Measurements from ENCODE around the gene ANO9.

ANO9 gene

GRCh38 chr11:447923-448731 lies 6.3 kb upstream of the ANO9 start:
- in situ Hi-C loops (cut with MboI; ENCODE audit: low pct_unique_long_range_greater_than_20kb, low sequenced_read_pairs, unreplicated experiment), result no loop called here
- peak; percentile 97 for DNase-seq (ENCODE audit: low spot score)
- peak; percentile 88 for TF ChIP-seq CTCF (IDR thresholded peaks at IDR 0.05; ENCODE audit: extremely low read depth, insufficient read depth, missing control alignments)

GRCh38 chr11:446891-447290 lies 5.1 kb upstream of the ANO9 start:
- no peak for DNase-seq (ENCODE audit: low spot score)
- TF ChIP-seq CTCF (IDR thresholded peaks at IDR 0.05; ENCODE audit: extremely low read depth, insufficient read depth, missing control alignments), result no peak
- in situ Hi-C loops (cut with MboI; ENCODE audit: low pct_unique_long_range_greater_than_20kb, low sequenced_read_pairs, unreplicated experiment), result no loop called here

DNA sequence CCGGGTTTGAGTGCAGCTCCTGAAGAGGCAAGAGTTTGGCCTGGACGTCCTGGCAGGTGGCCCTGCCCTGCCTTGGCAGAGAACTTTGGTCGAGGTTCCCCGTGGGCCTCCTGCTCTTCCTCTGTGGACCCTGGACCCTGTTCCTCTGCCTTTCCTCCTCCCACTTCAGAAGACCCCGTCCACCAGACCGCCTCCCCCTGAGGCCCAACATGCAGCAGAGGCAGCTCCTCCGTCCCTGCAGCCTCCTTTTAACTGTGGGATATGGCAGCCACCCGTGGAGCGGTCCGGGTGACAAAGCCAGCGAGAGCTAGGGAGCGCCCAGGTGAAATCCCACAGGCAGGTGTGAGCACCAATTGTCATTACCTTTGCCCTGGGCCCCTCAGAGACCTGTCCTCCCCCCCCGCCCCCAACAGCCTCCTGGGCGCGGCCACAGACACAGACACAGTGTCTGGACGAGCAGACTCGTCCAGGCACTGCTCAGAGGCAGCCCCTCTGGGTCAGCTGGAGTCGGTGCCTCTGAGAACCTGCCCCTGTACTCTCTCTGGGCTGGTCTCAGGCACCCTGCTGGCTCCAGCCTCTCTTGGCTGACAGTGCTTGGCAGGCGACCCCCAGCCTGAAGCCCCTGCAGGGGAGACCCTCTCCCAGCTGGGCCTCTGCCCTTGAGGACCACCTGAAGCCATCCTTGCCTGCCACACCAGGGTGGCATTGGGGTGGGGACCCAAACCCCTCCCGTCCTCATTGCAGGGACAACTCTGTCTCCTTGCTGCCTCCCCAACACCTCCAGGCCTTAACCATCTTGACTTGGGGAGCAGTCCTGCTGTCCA lies 4.2 kb upstream of the ANO9 start:
- no peak for TF ChIP-seq CTCF (IDR thresholded peaks at IDR 0.05; ENCODE audit: extremely low read depth, insufficient read depth, missing control alignments)
- DNase-seq (ENCODE audit: low spot score), result no peak
- in situ Hi-C loops (cut with MboI; ENCODE audit: low pct_unique_long_range_greater_than_20kb, low sequenced_read_pairs, unreplicated experiment), result no loop called here

GRCh38 chr11:444396-445144 lies 2.8 kb upstream of the ANO9 start:
- TF ChIP-seq CTCF (IDR thresholded peaks at IDR 0.05; ENCODE audit: extremely low read depth, insufficient read depth, missing control alignments), result no peak
- in situ Hi-C loops (cut with MboI; ENCODE audit: low pct_unique_long_range_greater_than_20kb, low sequenced_read_pairs, unreplicated experiment), result no loop called here
- no peak for DNase-seq (ENCODE audit: low spot score)

- in situ Hi-C loops (cut with MboI; ENCODE audit: low pct_unique_long_range_greater_than_20kb, low sequenced_read_pairs, unreplicated experiment), result no loop called here
- no peak for DNase-seq (ENCODE audit: low spot score)
- TF ChIP-seq CTCF (IDR thresholded peaks at IDR 0.05; ENCODE audit: extremely low read depth, insufficient read depth, missing control alignments), result no peak
Measured at GRCh38 chr11:443542-444199, 1.9 kb upstream of the ANO9 start.

DNA sequence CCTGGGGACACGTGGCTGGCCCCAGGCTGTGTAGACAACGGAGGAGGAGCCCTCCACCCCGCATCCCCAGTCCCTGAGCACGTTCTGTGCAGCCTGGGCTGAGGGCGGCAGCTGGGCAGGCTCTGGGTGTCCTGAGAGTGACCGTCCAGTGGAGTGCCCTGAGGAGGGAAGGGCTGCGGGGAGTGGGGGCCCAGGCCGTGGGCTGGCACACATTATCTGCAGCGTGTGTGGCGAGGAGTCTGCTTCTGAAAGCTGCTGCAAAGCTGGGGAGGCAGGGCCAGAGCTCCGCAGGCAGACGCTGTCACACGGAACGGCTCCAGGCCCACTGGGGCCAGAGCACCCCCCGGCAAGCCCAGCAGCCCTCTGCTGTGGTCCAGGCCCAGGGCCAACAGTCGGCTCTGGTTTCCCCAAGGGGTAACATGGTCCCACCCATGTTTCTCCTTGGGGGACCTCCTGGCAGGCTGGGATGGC lies 835 bp upstream of the ANO9 start:
- DNase-seq (ENCODE audit: low spot score), result no peak
- in situ Hi-C loops (cut with MboI; ENCODE audit: low pct_unique_long_range_greater_than_20kb, low sequenced_read_pairs, unreplicated experiment), result no loop called here

More for the DNA sequence above, 835 bp upstream of the ANO9 start:
- TF ChIP-seq CTCF (IDR thresholded peaks at IDR 0.05; ENCODE audit: extremely low read depth, insufficient read depth, missing control alignments), result no peak
